ENCODE data around the gene TUBA3C.

The TUBA3C gene

GRCh38 chr13:19159761-19160420 lies 21.7 kb downstream of the TUBA3C start:
- no peak for DNase-seq

- DNase-seq: no peak
Measured at GRCh38 chr13:19159181-19159580, 22.4 kb downstream of the TUBA3C start.

- no peak for DNase-seq
Measured at GRCh38 chr13:19158526-19159174, 23.0 kb downstream of the TUBA3C start.

GRCh38 chr13:19158006-19158405 lies 23.6 kb downstream of the TUBA3C start:
- no peak for DNase-seq

- DNase-seq: no peak
Measured at GRCh38 chr13:19157461-19157860, 24.2 kb downstream of the TUBA3C start.

GRCh38 chr13:19156013-19156825 lies 25.4 kb downstream of the TUBA3C start:
- DNase-seq: no peak

GRCh38 chr13:19155321-19155861 lies 26.2 kb downstream of the TUBA3C start:
- DNase-seq: no peak

- DNase-seq: no peak
Measured at GRCh38 chr13:19154843-19155242, 26.8 kb downstream of the TUBA3C start.

GRCh38 chr13:19153782-19154450 lies 27.7 kb downstream of the TUBA3C start:
- DNase-seq: no peak

GRCh38 chr13:19152403-19152802 lies 29.2 kb downstream of the TUBA3C start:
- no peak for DNase-seq

- no peak for DNase-seq
Measured at GRCh38 chr13:19151581-19152263, 29.9 kb downstream of the TUBA3C start.

GRCh38 chr13:19150712-19151228 lies 30.9 kb downstream of the TUBA3C start:
- no peak for DNase-seq

GRCh38 chr13:19150226-19150625 lies 31.4 kb downstream of the TUBA3C start:
- no peak for DNase-seq

GRCh38 chr13:19148561-19148960 lies 33.1 kb downstream of the TUBA3C start:
- DNase-seq: no peak
